ENCODE data around the gene GAREM1.

Gene GAREM1

DNA sequence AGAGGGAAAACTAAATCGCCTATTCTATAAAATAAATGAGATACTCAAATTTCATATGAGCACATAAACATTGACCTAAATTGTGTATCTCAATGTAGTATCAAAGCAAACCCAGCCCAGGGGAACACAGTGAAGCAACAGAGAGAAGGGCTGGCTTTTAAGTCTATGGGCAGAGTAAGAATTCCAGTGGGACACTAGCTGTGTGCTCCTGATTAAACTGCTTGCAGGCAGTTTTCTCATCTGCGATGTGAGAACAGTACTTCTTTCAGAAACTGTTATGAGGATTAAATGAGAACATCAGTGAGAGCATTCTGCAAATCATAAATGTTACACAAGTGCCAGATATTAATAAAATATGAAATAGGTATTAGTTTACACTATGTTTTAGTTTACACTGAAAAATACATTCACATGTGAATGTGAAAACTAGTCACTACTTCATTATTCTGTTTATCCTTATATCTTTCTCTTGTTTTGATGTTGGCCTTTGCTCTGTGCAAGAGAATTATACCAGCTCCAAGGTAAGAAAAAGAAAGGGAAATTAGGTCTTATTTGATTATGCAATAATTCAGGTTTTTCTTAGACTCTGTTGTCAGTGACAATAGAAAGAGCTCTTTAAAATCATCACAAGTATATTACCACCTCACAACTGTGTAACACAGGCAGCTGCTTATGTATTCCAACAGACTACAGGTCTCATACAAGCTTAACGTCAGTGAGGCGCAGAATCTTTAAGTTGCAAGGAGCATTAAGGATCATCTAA is 47.5 kb downstream of the GAREM1 start:
- ChIA-PET CTCF (no interaction called here), POLR2A (no interaction called here)
- DNase-seq (ENCODE audit: low read depth, low spot score): no peak
- TF ChIP-seq, protein P1, sequence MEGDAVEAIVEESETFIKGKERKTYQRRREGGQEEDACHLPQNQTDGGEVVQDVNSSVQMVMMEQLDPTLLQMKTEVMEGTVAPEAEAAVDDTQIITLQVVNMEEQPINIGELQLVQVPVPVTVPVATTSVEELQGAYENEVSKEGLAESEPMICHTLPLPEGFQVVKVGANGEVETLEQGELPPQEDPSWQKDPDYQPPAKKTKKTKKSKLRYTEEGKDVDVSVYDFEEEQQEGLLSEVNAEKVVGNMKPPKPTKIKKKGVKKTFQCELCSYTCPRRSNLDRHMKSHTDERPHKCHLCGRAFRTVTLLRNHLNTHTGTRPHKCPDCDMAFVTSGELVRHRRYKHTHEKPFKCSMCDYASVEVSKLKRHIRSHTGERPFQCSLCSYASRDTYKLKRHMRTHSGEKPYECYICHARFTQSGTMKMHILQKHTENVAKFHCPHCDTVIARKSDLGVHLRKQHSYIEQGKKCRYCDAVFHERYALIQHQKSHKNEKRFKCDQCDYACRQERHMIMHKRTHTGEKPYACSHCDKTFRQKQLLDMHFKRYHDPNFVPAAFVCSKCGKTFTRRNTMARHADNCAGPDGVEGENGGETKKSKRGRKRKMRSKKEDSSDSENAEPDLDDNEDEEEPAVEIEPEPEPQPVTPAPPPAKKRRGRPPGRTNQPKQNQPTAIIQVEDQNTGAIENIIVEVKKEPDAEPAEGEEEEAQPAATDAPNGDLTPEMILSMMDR (IDR thresholded peaks at IDR 0.05; ENCODE audit: insufficient read depth, low read length, missing control alignments): no peak
- H3K4me3 ChIP-seq (ENCODE audit: low read depth, low read length): no peak overlapping the region

DNA sequence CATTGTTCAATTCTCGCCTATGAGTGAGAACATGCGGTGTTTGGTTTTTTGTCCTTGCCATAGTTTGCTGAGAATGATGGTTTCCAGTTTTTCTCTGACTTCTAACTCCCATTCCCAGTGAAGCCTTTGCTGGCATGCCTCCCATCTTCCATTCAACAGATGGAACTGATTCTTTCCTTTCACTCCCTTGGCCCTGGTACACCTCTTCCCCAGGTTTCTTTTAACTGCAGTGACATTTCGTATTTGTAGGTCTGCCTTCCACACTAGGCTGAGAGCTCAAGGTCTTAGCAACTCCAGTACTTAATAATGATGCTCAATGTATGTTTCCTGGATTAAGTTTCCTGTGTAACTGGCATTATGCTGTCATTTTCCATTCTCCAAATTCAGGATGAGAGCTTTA is 48.5 kb downstream of the GAREM1 start:
- CTCF ChIA-PET: no interaction called here

DNA sequence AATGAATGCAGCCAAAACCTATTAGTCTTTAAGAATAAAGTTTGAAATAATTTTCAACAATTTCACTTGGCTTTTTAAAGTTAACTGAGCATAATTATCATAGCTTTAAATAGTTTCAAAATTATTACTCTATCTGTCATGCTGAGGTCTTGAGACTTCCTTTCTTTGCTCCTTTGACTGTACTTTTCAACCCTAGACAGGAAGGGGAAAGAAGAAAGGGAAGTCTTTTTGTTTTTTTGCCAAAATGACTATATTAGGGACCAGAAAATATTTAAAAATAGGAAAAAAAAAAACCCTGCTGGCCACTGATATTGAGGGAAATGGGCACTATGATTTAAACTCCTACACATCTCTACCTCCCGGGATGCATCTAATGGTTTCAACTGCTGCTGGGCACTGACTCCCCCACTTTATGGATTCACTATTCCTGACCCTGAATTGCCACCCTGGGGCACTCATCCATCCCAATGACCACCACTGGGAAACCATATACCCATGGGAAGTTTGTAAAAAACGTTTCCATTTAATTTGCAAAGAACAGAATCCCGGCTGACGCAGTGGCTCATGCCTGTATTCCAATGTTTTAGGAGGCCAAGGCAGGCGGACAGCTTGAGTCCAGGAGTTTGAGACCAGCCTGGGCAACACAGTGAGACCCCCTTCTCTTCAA is 50.5 kb downstream of the GAREM1 start:
- POLR2A ChIA-PET: no interaction called here

More for the DNA sequence above, 48.5 kb downstream of the GAREM1 start:
- no peak overlapping the region for H3K4me3 ChIP-seq (ENCODE audit: low read depth, low read length)
- POLR2A ChIA-PET: no interaction called here
- no peak for DNase-seq (ENCODE audit: low read depth, low spot score)
- TF ChIP-seq, protein P1 (IDR thresholded peaks at IDR 0.05; ENCODE audit: insufficient read depth, low read length, missing control alignments): no peak

DNA sequence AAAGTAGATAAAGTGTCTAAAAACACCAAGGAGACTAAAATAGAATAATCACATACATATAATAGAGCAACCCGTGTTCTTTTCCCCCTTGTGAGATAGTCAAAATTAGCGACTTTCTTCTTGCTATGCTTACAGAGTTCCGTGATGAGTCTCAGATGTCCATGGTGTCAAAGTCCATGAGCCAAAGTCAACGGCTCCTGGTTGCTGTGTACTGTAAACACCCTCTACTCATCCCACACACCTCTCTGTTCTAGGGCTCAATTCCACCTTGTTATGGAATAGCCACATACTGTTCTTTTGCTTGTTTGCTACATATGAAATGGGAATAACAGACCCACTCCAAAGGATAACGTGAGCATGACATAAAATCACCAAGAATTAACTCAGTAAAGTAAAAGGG is 52.5 kb downstream of the GAREM1 start:
- POLR2A ChIA-PET: no interaction called here
- TF ChIP-seq, protein P1 (IDR thresholded peaks at IDR 0.05; ENCODE audit: insufficient read depth, low read length, missing control alignments): no peak
- CTCF ChIA-PET: no interaction called here
- DNase-seq (ENCODE audit: low read depth, low spot score): no peak
- H3K4me3 ChIP-seq (ENCODE audit: low read depth, low read length): no peak overlapping the region

More for the DNA sequence above, 50.5 kb downstream of the GAREM1 start:
- no peak overlapping the region for H3K4me3 ChIP-seq (ENCODE audit: low read depth, low read length)
- DNase-seq (ENCODE audit: low read depth, low spot score): no peak
- CTCF ChIA-PET: interaction anchor here (1.0 kb wide), 1 partner anchor 131 kb away, joined by 3 read pairs; no protein-coding TSS in a partner anchor
- TF ChIP-seq, protein P1 (IDR thresholded peaks at IDR 0.05; ENCODE audit: insufficient read depth, low read length, missing control alignments): no peak

DNA sequence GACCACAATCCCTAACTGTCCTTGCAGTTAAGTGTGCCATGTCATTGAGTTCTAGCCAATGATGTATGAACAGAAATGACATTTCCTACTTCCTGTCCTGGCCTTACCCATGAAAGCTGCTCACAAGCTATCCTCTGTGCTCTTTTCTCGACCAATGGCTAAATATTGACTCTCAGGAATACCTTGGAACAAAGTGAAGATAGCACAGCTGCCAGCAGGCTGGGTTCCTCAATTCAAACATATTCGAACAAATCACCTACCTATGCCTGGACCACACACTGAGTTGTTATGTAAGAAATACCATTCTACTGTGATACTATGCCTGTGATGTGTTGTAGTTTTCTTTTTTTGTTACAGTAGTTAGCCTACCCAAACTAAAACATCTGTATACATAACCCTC is 65.1 kb downstream of the GAREM1 start:
- TF ChIP-seq, protein P1 (IDR thresholded peaks at IDR 0.05; ENCODE audit: insufficient read depth, low read length, missing control alignments): no peak
- ChIA-PET CTCF (no interaction called here), POLR2A (no interaction called here)
- no peak for DNase-seq (ENCODE audit: low read depth, low spot score)
- no peak overlapping the region for H3K4me3 ChIP-seq (ENCODE audit: low read depth, low read length)

DNA sequence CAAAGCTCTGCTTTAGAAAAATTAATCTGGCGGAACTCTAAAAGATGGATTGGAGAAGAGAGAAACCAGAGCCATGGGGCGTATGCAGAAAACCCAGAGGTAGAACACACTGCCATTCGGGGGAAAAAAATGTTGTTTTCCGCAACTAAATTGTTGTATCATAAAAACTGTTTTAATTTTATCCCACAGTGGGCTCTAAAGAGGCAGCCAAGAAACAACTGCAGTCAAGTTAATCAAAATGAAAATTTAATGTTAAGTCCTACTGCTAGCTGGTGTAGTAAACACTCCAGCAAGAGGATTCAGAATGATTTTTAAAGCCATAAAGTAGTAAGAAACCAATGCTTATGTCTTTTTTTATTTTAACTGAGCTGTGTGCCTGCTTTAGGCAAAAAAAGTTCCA is 69.1 kb downstream of the GAREM1 start:
- ChIA-PET POLR2A (no interaction called here), CTCF (no interaction called here)
- DNase-seq (ENCODE audit: low read depth, low spot score): no peak
- TF ChIP-seq, protein P1 (IDR thresholded peaks at IDR 0.05; ENCODE audit: insufficient read depth, low read length, missing control alignments): no peak
- no peak overlapping the region for H3K4me3 ChIP-seq (ENCODE audit: low read depth, low read length)

All from AG04449 (cell line).